ENCODE results near the gene ASCC1. TPM values are rescaled to one million over a fixed set of nuclear protein-coding genes. Genes with fewer than 3 reads are reported as not detected.

ASCC1 gene
- total and polyA plus RNA-seq, 2 donors (not counting 3 experiments of a cell fraction or from before 2014, with no cell fraction given), result 16.0 to 24.9 TPM

DNA sequence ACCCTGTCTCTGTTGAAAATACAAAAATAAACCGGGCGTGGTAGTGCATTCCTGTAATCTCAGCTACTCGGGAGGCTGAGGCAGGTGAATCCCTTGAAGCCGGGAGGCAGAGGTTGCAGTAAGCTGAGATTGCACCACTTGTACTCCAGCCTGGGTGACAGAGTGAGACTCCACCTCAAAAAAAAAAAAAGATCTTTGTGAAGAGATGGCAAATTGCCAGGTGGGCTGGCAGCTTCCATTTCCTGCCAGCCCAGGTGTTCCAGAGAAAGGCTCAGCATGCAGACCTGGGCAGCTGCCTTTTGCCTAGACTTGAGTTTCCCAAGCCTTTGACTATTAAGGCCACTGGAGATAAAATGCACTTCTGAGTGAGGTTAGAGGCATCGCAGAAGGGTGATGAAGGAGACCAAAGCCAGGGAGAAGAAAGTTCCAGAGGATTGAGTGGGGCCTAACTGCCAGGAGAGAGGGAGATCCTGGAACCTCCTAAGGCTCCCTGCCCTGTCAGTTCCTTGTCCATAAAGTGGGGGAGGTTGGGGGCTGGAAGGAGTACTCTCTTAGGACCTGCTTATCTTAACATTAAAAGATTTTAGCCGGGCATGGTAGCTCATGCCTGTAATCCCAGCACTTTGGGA lies 47.7 kb upstream of the ASCC1 start:
- H3K27me3 ChIP-seq (ENCODE audit: control insufficient read depth in 2 of 2, insufficient read depth in 2 of 2, low read length in 2 of 2), result no peaks in the 10 kb centered on the region
- DNase-seq (ENCODE audit: low read depth, low spot score), result no peak
- no peaks in the 10 kb centered on the region for H3K9me1 ChIP-seq (replicated peaks; ENCODE audit: control insufficient read depth, extremely low read depth, insufficient read depth, low read length)
- ChIA-PET POLR2A (interaction anchor here (0.8 to 1.6 kb wide), 2 partner anchors 10 kb away, joined by 3 to 5 read pairs; partner anchors contain the start of gene DDIT4), CTCF (interaction anchor here (1.0 to 1.5 kb wide), 3 partner anchors 9 to 74 kb away, joined by 3 to 5 read pairs (median 4); no protein-coding TSS in a partner anchor)
- no peak overlapping the region for H3K9ac ChIP-seq (replicated peaks; ENCODE audit: extremely low read depth, insufficient read depth, low read length)
- H3K4me1 ChIP-seq (ENCODE audit: control insufficient read depth, extremely low read depth, insufficient read depth, low read length), result peaks cover 17% of the 10 kb centered on the region
- no peaks in the 10 kb centered on the region for H3K36me3 ChIP-seq (ENCODE audit: control insufficient read depth in 2 of 2, extremely low read depth in 1 of 2, insufficient read depth in 2 of 2, low read length in 2 of 2)
- no peak overlapping the region for H3K4me3 ChIP-seq (replicated peaks in 1 of 3; ENCODE audit: insufficient read depth in 1 of 3, low read depth in 1 of 3, low read length in 3 of 3)
- H3K9me3 ChIP-seq (replicated peaks; ENCODE audit: control insufficient read depth, insufficient read depth, low read length), result no peaks in the 10 kb centered on the region
- no peak overlapping the region for H3K27ac ChIP-seq (ENCODE audit: insufficient read depth, low read depth, low read length)
- no peaks in the 10 kb centered on the region for H3K79me2 ChIP-seq (ENCODE audit: control insufficient read depth, insufficient read depth, low read length)
- no TSS peak for BruUV-seq (replicated peaks)
- no peaks in the 10 kb centered on the region for H4K20me1 ChIP-seq (replicated peaks; ENCODE audit: control insufficient read depth, extremely low read depth, insufficient read depth, low read length)
- TF ChIP-seq POLR2AphosphoS5 (IDR thresholded peaks at IDR 0.05; ENCODE audit: insufficient read depth, low read depth, low read length) (no peak), GATA2 (IDR thresholded peaks at IDR 0.05; ENCODE audit: insufficient read depth, insufficient read length, low read depth, low read length) (no peak), FOS (IDR thresholded peaks at IDR 0.05; ENCODE audit: borderline replicate concordance, insufficient read depth, low read length) (no peak), JUN (IDR thresholded peaks at IDR 0.05; ENCODE audit: borderline replicate concordance, insufficient read depth, insufficient read length, low read depth) (no peak), EZH2 (IDR thresholded peaks at IDR 0.05; ENCODE audit: borderline replicate concordance, low read depth, low read length, severe bottlenecking) (no peak), POLR2A (IDR thresholded peaks at IDR 0.05; ENCODE audit: low read depth, low read length) (no peak)
- TF ChIP-seq, protein P1, sequence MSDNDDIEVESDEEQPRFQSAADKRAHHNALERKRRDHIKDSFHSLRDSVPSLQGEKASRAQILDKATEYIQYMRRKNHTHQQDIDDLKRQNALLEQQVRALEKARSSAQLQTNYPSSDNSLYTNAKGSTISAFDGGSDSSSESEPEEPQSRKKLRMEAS (IDR thresholded peaks at IDR 0.05; ENCODE audit: insufficient read depth, insufficient read length), result no peak
- no peak overlapping the region for H2AFZ ChIP-seq (ENCODE audit: low read depth, low read length)
- H3K4me2 ChIP-seq (ENCODE audit: insufficient read depth, low read length), result no peak overlapping the region
- intact Hi-C loops (cut with micrococcal nuclease), result no loop called here
- peak; percentile 44 for FAIRE-seq
- dilution Hi-C loops (cut with MboI; ENCODE audit: extremely low pct_ligation_motif_present, low sequenced_read_pairs), result no loop called here
